ENCODE data around the gene CCSER1. TPM values are rescaled to one million over a fixed set of nuclear protein-coding genes. Genes with fewer than 3 reads are reported as not detected.

The CCSER1 gene
- polyA plus RNA-seq, 1 donor from 2014 or later, result 20.8 TPM

GRCh38 chr4:90209922-90210321 is 82.7 kb downstream of the CCSER1 start:
- Histone ChIP-seq H3F3A (ENCODE audit: insufficient read depth, low read length, poor library complexity, severe bottlenecking) (no peaks in the 10 kb centered on the region), H3K27me3 (ENCODE audit: insufficient read depth, low read depth, low read length) (no peaks in the 10 kb centered on the region), H3K9me2 (ENCODE audit: insufficient read depth, low read length) (no peaks in the 10 kb centered on the region), H3K9ac (ENCODE audit: low read length) (no peak overlapping the region), H3K9me3 (ENCODE audit: low read length) (no peaks in the 10 kb centered on the region), H2AFZ (ENCODE audit: low read depth, low read length) (no peak overlapping the region), H3K4me2 (ENCODE audit: low read length) (no peak overlapping the region), H3K36me3 (ENCODE audit: insufficient read depth, low read length) (no peaks in the 10 kb centered on the region), H3K27ac (ENCODE audit: low read length) (no peak overlapping the region), H4K20me1 (ENCODE audit: insufficient read depth) (no peaks in the 10 kb centered on the region), H3K4me3 (ENCODE audit: low read length) (no peak overlapping the region), H3K79me2 (replicated peaks; ENCODE audit: insufficient read depth, low read length) (no peaks in the 10 kb centered on the region)
- TF ChIP-seq MXI1 (conservative IDR thresholded peaks at IDR 0.05; ENCODE audit: poor library complexity, severe bottlenecking), result no peak
- TF ChIP-seq, protein P1, sequence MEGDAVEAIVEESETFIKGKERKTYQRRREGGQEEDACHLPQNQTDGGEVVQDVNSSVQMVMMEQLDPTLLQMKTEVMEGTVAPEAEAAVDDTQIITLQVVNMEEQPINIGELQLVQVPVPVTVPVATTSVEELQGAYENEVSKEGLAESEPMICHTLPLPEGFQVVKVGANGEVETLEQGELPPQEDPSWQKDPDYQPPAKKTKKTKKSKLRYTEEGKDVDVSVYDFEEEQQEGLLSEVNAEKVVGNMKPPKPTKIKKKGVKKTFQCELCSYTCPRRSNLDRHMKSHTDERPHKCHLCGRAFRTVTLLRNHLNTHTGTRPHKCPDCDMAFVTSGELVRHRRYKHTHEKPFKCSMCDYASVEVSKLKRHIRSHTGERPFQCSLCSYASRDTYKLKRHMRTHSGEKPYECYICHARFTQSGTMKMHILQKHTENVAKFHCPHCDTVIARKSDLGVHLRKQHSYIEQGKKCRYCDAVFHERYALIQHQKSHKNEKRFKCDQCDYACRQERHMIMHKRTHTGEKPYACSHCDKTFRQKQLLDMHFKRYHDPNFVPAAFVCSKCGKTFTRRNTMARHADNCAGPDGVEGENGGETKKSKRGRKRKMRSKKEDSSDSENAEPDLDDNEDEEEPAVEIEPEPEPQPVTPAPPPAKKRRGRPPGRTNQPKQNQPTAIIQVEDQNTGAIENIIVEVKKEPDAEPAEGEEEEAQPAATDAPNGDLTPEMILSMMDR (IDR thresholded peaks at IDR 0.05; ENCODE audit: poor library complexity, severe bottlenecking), result no peak
- TF ChIP-seq EP300 (conservative IDR thresholded peaks at IDR 0.05; ENCODE audit: poor library complexity, severe bottlenecking), result no peak
- TF ChIP-seq EZH2 (IDR thresholded peaks at IDR 0.05; ENCODE audit: borderline replicate concordance, insufficient read depth, low read length, poor library complexity, severe bottlenecking), result no peak
- TF ChIP-seq POLR2AphosphoS5 (IDR thresholded peaks at IDR 0.05), result no peak
- no peak for TF ChIP-seq TAF1 (IDR thresholded peaks at IDR 0.05; ENCODE audit: low read depth)
- no peak for TF ChIP-seq RAD21 (conservative IDR thresholded peaks at IDR 0.05)
- TF ChIP-seq REST (IDR thresholded peaks at IDR 0.05; ENCODE audit: borderline replicate concordance), result no peak
- no peak for TF ChIP-seq SMC3 (conservative IDR thresholded peaks at IDR 0.05; ENCODE audit: poor library complexity)

DNA sequence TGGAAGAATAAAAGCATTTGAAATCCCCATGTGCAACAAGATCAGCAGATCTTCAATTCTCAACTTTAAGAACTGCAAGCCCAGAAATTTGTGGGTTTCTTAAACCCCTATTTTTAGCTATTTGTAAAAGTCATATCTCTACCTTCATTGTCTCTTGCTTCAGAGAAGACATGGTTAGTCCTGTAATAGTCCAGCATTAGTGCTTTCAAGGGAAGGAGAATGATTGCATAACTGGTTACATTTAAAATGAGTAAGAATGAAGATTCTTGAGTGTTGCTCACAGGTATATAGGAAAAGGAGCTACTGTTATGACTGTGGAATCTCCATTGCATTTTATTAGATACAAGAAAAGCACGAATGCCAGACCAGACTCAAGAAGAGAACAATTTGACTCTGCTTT is 84.0 kb downstream of the CCSER1 start:
- Histone ChIP-seq H3K27ac (ENCODE audit: low read length) (no peak overlapping the region), H3K27me3 (ENCODE audit: insufficient read depth, low read depth, low read length) (no peaks in the 10 kb centered on the region), H3F3A (ENCODE audit: insufficient read depth, low read length, poor library complexity, severe bottlenecking) (no peaks in the 10 kb centered on the region), H3K36me3 (ENCODE audit: insufficient read depth, low read length) (no peaks in the 10 kb centered on the region), H3K9ac (ENCODE audit: low read length) (no peak overlapping the region), H3K9me2 (ENCODE audit: insufficient read depth, low read length) (no peaks in the 10 kb centered on the region), H2AFZ (ENCODE audit: low read depth, low read length) (no peak overlapping the region), H3K4me2 (ENCODE audit: low read length) (no peak overlapping the region), H3K4me3 (ENCODE audit: low read length) (no peak overlapping the region), H3K79me2 (replicated peaks; ENCODE audit: insufficient read depth, low read length) (no peaks in the 10 kb centered on the region), H4K20me1 (ENCODE audit: insufficient read depth) (no peaks in the 10 kb centered on the region), H3K9me3 (ENCODE audit: low read length) (no peaks in the 10 kb centered on the region)
- TF ChIP-seq EZH2 (IDR thresholded peaks at IDR 0.05; ENCODE audit: borderline replicate concordance, insufficient read depth, low read length, poor library complexity, severe bottlenecking), result no peak
- no peak for TF ChIP-seq POLR2AphosphoS5 (IDR thresholded peaks at IDR 0.05)

GRCh38 chr4:90215286-90215685 is 88.1 kb downstream of the CCSER1 start:
- H3K27ac ChIP-seq (ENCODE audit: low read length), result no peak overlapping the region
- no peaks in the 10 kb centered on the region for H3K9me2 ChIP-seq (ENCODE audit: insufficient read depth, low read length)
- no peak overlapping the region for H3K4me2 ChIP-seq (ENCODE audit: low read length)
- H3K79me2 ChIP-seq (replicated peaks; ENCODE audit: insufficient read depth, low read length), result no peaks in the 10 kb centered on the region
- TF ChIP-seq REST (IDR thresholded peaks at IDR 0.05; ENCODE audit: borderline replicate concordance), result no peak
- TF ChIP-seq EZH2 (IDR thresholded peaks at IDR 0.05; ENCODE audit: borderline replicate concordance, insufficient read depth, low read length, poor library complexity, severe bottlenecking), result no peak
- TF ChIP-seq EP300 (conservative IDR thresholded peaks at IDR 0.05; ENCODE audit: poor library complexity, severe bottlenecking), result no peak
- no peak for TF ChIP-seq SMC3 (conservative IDR thresholded peaks at IDR 0.05; ENCODE audit: poor library complexity)
- TF ChIP-seq POLR2AphosphoS5 (IDR thresholded peaks at IDR 0.05), result no peak
- TF ChIP-seq MXI1 (conservative IDR thresholded peaks at IDR 0.05; ENCODE audit: poor library complexity, severe bottlenecking), result no peak
- no peak for TF ChIP-seq TAF1 (IDR thresholded peaks at IDR 0.05; ENCODE audit: low read depth)
- TF ChIP-seq, protein P1 (IDR thresholded peaks at IDR 0.05; ENCODE audit: poor library complexity, severe bottlenecking), result no peak
- TF ChIP-seq RAD21 (conservative IDR thresholded peaks at IDR 0.05), result no peak
- no peaks in the 10 kb centered on the region for H3K27me3 ChIP-seq (ENCODE audit: insufficient read depth, low read depth, low read length)
- H4K20me1 ChIP-seq (ENCODE audit: insufficient read depth), result no peaks in the 10 kb centered on the region
- H3K4me3 ChIP-seq (ENCODE audit: low read length), result no peak overlapping the region
- no peak overlapping the region for H3K9ac ChIP-seq (ENCODE audit: low read length)
- no peaks in the 10 kb centered on the region for H3K9me3 ChIP-seq (ENCODE audit: low read length)
- no peaks in the 10 kb centered on the region for H3F3A ChIP-seq (ENCODE audit: insufficient read depth, low read length, poor library complexity, severe bottlenecking)
- no peaks in the 10 kb centered on the region for H3K36me3 ChIP-seq (ENCODE audit: insufficient read depth, low read length)
- H2AFZ ChIP-seq (ENCODE audit: low read depth, low read length), result no peak overlapping the region

Measured in neural cell (in vitro differentiated cells).